Fibroblast of lung (primary cell): Measurements from ENCODE around the gene ANKMY1.

Experiments used
- CTCF ChIP-seq, 2 donors: IDR thresholded peaks in 1 of 2; conservative IDR thresholded peaks in 1 of 2; 1 replicate in 1 of 2; 2 replicates in 1 of 2; pipeline ENCODE4 v1.5.1; 2011 to 2012; ENCODE audit warnings: low read length in 2 of 2, control low read depth in 1 of 2, inconsistent platforms in 1 of 2, low read depth in 1 of 2, mild to moderate bottlenecking in 1 of 2
- EZH2 ChIP-seq: IDR thresholded peaks from 2 replicates; pipeline ENCODE4 v1.5.1; 2012; ENCODE audit warnings: low read length, control low read depth, mild to moderate bottlenecking; ENCODE audit errors: missing control alignments

GRCh38 chr2:240481720-240482119 is 76.1 kb downstream of the ANKMY1 start:
- TF ChIP-seq CTCF (conservative IDR thresholded peaks at IDR 0.05 in 1 of 2, IDR thresholded peaks at IDR 0.05 in 1 of 2; ENCODE audit: low read depth in 1 of 2, low read length in 2 of 2) (no peak), EZH2 (no peak)
